NCI-H345 (cell line): ENCODE measurements around the gene TBC1D25.
"Not testable (repeated sequence)": the region's sequence is repeated elsewhere in the genome, so short reads cannot be mapped to it uniquely, and the experiment has no call there.

Experiments
- DNase-seq: peaks from one replicate; lab custom pipeline; 2025; lab: John Stamatoyannopoulos, UW

The TBC1D25 gene

DNA sequence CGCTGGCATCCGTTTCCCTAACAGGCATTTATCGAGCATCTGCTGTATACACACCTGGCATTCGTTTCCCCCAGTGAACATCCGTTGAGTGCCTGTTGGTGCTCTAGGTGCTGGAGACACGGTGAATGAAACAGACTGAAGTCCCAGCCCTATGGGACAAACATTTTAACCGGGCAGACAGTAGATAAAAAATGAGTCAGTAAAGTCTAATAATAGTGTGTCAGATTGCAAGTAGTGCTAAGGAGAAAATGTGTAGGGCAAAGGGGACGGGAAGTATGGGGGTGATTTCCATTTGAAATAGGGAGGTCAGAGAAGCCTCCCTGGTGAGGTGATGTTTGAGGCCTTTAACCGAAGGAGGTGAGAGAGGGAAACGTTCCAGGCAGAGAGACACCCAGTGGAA, 23.2 kb upstream of the TBC1D25 start:
- no peak for DNase-seq

DNA sequence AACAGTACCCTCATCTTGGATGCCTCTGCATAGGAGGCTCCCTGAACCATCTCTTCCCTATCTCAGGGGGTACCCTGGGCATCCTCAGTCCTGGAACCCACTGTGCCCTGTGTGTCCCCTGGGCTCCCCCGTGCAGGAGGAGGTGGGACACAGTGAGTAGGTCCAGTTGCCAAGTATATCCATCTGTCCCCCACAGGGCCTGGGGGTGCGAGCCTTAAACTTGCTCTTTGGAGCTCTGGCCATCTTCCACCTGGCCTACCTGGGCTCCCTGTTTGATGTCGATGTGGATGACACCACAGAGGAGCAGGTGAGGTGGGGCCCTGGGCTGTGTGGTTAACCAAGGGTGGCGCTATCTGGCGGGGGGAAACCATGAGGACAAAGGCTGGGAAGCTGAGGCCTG, 22.5 kb upstream of the TBC1D25 start:
- DNase-seq = no peak

DNA sequence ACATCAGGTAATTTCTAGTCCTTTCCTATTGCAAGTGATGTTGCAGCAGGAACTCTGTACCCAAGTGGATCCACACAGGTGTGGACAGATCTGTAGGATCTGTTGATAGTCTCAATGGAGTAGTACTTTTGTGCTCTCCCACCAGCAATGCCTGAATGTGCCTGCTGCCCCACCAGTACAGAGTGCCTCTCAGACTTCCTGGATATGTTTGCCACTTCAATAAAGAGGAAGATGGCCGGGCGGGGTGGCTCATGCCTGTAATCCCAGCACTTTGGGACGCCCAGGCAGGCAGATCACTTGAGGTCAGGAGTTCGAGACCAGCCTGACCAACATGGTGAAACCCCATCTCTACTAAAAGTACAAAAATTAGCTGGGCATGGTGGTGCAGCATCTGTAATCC, 20.0 kb upstream of the TBC1D25 start:
- DNase-seq = not testable (repeated sequence)

DNA sequence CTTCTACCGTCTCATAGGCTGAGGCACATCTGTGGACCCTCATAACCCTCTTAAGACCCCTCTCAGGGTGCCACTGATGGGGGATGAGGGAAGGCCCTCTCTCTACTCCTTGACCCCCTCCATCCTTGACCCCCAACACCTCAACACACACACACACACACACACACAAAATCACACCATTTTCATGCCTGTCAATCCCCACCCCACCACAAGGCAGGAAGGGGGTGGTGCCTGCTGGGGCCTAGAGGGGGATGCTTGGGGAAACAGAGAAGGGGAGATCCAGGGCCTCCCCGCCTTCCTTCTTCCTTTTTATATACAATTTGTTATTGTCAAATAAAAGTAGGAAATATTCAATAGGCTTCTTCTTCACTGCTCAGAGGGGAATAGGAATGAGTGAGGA, 19.1 kb upstream of the TBC1D25 start:
- no peak for DNase-seq

DNA sequence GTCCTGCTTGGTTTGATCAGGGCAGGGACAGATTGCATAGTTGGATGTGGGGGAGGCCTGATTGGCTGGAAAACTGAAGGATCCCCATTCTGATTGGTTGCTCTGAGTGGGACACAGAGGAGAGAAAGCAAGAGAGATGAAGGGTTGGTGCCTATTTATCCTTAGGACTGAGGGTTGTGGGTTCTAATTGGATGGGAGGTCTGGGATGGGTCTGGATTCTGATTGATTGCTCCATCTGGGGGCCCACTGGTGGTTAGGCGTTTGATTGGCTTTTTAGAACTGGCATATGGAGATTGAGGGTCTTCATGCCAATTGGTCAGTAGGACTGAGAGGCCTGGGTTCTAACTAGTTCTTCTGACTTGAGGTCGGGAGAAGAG, 18.6 kb upstream of the TBC1D25 start:
- peak; percentile 32 for DNase-seq

DNA sequence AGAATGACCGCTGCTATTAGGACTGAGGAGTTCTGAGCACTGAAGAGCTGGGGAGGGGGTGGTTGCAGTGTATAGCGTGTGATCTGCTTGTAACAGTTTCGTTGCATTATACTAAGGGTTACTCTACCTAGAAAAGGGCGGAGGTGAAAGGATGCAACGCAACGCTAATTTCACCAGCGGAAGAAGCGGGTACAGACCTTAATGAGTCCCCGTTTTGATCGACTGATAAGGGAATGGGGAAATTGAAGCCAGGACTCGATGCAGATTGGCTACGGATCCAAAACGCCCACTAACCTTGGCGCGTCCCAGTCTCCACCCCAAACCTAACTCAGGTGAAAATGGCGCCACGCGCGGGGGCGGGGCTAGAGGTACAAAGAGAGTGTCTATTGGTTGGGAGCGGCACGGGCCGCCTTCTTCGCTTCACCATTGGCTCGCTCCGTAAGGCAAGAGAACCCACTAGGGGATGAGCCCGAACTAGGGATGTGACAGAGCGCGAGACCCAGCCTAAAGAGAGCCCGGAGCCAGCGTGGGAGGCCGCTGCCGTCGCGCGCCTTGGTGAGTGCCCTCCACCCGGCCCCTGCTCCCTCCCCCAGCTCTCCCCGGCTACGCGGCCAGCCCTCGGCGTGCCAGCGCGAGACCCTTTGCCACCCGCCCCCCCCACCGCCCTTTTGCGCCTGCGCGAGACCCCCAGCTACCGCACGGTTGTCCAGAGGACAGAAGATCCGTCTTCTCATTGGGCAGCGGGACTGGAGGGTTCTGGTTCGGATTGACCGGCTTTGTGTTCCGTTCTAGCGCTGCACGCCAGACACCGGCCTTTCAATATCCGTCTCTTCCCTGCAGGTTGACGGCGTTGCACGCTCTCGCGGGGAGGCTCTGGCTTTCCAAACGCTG, 17.9 kb upstream of the TBC1D25 start, which contains the start of gene EBP:
TSS of gene EBP (plus strand) at position 456 of the 891 bp plus-strand sequence. CDS start 1,964 bp downstream, outside the sequence.
- peak; percentile 97 for DNase-seq

DNA sequence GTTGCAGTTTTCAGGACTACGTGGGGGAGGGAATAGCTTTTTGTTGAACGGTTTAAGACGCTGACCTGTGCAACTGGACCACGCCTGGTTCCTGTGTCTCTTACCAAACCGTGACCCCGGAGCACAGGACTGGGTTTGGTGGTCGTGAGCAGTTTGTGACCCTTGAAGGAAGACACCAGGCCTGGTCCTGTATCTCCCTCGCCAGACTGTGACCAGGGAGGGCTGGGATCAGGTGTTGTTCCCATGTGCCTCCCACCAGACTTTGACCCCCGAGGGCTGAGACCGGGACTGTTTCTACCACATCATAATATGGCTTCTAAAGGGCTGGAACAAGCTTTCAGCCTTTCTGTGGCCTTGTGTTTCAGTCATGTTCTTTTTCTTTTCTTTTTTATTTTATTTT, 17.2 kb upstream of the TBC1D25 start:
- no peak for DNase-seq

DNA sequence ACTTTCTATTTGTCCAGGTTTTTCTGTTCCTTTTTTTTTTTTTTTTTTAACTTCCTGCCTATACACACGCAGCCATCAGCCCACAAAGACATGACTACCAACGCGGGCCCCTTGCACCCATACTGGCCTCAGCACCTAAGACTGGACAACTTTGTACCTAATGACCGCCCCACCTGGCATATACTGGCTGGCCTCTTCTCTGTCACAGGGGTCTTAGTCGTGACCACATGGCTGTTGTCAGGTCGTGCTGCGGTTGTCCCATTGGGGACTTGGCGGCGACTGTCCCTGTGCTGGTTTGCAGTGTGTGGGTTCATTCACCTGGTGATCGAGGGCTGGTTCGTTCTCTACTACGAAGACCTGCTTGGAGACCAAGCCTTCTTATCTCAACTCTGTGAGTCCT, 15.8 kb upstream of the TBC1D25 start:
- DNase-seq = no peak

DNA sequence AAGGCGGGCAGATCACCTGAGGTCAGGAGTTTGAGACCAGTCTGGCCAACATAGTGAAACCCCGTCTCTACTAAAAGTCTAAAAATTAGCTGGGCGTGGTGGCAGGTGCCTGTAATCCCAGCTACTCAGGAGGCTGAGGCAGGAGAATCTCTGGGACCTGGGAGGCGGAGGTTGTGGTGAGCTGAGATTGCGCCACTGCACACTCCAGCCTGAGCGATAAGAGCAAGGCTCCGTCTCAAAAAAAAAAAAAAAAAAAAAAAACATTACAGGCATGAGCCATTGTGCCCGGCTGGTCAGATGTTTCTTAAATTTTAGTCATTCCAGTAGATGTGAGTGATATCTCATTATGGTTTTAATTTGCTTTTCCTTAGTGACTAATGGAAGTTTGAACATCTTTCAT, 13.7 kb upstream of the TBC1D25 start:
- not testable (repeated sequence) for DNase-seq

DNA sequence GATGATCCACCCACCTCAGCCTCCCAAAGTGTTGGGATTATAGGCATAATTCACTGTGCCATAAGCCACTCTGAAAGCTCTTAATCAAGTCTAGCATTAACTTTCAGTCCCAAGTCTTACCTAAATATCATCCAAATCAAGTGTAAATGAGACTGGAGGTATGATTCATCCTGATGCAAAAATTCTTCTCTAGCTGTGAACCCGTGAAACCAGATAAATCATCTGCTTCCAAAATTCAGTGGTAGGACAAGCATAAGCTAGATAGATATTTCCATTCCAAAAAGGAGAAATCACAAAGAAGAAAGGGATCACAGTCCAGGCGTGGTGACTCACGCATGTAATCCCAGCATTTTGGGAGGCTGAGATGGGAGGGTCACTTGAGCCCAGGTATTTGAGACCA, 8.8 kb upstream of the TBC1D25 start:
- DNase-seq = no peak

DNA sequence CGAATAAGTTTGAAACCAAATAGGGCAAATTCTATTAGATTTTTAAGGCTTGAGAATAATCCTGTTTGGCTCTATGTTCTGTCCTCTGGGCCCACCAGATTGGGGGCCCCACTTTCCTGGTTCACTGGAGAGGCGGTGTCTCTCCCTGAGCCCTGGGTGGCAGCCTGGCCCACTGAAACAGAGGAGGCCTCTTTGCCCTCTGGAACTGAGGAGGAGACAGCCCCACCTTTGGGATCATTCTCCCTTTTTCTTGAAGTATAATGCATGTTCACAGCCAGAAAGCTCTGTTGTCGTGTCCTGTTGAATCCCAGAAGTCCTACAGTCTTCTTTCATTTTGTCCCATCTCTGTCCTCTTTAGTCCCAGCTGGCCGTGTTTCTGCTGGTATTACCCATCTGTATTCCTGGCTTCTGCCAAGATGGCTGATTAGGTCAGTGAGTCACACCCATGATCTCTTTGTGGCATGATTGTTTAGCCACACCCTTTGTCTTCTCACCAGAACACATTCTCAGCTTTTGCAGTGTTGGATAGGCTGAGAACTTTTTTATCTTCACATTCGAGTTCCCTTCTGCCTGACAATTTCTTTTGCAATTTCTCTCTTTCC, 8.1 kb upstream of the TBC1D25 start:
- DNase-seq = no peak

DNA sequence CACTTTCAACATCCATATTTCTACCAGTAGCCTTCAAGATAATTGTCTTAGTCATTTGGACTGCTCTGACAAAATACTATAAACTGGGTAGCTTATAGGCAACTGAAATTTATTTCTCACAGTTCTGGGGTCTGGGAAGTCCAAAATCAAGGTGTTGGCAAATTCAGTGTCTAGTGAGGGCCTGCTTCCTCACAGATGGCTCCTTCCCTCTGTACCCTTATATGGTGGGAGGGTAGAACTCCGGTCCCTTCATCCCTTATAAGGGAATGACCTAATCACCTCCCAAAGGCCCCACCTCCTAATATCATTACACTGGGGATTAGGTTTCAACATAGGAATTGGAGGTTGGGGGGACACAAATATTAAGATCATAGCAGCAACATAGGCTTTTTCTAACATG, 7.4 kb upstream of the TBC1D25 start:
- DNase-seq = no peak

DNA sequence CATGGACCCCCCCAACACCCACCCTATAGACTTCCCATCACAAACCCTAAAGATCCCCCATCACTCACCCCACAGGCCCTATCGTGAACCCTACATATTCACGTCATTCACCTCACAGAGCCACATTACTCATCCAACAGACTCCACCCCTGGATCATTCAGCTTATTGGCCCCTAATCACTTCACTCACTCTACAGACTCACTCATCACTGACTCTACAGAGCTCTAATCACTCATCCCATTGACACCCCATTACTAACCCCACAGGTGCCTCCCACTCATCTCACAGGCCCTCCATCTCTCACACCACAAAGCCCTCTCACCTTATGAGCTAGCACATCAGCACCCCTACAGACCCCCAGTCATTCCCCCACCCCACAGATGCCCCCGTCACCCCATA, 6.3 kb upstream of the TBC1D25 start:
- no peak for DNase-seq

DNA sequence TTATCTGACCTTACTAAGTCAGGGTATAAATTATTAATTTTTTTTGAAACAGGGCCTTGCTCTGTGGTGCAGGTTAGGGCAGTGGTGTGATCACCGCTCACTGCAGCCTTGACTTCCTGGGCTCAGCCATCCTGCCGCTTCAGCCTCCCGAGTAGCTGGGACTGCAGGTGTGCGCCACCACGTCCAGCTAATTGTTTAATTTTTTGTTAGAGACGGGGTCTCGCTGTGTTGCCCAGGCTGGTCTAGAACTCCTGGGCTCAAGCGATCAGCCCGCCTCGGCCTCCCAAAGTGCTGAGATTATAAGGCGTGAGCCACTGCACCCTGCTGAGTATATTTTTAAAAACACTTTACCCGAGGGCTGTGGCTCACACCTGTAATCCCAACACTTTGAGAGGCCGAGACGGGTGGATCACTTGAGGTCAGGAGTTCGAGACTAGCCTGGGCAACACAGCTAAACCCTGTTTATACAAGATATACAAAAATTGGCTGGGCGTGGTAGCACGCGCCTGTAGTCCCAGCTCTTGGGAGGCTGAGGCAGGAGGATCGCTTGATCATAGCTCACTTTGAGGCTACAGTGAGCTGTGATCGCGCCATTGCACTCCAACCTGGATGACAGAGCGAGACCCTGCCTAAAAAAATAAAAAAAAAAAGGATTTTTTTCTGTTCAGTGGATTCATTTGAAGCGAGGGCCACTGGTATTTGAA, 721 bp upstream of the TBC1D25 start:
- no peak for DNase-seq

DNA sequence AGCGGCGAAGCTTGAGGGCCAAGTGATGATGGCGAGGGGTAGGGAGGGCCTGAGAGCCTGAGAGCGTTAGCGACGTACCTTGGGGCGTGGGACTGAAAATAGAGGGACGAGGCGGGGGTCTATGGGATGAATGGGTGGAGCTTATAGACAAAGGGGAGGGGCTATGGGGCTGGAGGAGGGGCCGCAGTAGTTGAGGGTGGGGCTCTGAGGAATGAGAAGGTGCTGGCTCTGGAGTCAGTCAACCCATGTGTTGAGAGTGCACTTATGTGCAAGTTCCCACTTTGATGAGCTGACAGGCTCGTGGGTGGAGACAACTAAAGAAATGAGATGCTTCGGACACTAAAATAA, 488 bp downstream of the TBC1D25 start:
- DNase-seq = no peak

DNA sequence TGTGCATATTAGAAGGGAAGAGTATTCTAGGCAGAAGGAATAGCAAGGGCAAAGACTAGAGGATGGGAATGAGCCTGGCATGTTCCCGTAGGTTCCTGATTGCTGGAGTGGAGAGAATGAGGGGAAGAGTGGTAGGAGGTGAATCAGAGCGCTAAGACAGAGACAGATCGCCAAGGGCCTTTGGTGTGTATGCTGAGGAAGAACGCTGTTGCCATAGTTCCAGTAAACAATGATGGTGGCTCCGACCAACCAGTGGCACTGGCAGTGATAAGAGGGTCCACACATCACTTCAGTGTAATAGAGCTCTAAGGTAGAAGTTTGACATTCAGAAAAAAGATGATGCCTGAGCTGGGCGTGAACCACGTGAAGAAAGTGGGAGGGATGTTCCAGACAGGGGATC, 966 bp downstream of the TBC1D25 start:
- no peak for DNase-seq

DNA sequence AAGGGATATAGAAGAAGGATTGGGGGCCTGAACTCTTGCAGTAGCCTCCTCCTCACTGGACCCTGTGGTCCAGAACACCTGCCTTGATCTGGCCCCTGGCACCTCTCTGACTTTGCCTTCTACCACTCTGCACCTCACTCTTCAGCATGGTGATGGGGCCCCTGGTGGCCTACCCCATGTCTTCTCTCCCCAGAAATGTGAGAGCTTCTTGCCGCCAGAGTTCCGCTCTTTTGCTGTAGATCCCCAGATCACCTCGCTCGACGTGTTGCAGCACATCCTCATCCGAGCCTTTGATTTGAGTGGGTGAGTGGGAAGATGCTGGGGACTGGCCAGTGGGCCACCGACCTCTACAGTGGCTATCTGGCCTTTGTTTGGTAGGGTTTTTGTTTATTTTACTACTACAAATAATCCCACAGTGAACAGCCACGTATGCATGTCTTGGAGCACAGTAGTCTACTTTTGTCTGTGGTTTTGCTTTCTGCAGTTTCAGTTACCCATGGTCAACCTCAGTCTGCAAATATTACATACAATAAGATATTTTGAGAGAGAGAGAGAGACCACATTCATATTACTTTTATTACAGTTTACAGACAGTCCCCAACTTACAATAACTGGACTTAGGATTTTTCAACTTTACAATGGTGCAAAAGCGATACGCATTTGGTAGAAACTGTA, 1.8 kb downstream of the TBC1D25 start:
- DNase-seq = no peak

DNA sequence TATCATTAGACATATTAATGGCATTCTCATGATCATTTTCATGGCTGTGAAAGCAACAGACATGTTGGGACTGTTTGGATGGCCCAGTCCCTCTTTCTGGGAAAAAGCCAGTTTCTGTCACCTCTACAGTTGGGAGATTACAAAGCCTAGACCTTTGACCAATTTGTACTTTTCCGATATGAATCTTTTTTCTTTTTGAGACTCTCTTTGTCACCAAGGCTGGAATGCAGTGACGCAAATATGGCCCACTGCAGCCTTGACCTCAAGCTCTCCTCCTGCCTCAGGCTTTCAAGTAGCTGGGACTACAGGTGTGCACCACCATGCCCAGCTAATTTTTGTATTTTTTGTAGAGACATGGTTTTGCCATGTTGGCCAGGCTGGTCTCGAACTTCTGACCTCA, 9.4 kb downstream of the TBC1D25 start:
- no peak for DNase-seq

DNA sequence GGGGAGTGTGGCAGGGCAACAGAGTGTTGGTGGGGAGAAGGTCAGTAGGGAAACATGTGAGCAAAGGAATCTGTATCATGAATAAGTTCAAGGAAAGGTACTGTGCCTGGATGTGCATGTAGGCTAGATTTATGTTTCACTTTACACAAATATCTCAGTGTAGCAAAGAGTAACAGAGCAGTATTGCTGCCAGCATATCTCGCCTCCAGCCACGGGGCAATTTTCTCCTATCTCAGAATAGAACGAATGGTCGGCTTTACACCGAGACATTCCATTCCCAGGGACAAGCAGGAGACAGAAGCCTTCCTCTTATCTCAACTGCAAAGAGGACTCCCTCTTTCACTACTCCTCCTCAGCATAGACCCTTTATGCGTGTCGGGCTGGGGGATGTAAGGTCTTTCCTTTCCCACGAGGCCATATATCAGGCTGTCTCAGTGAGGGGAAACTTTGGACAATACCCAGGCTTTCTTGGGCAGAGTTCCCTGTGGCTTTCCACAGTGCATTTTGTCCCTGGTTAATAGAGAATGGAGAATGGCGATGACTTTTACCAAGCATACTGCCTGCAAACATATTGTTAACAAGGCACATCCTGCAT, 16.3 kb downstream of the TBC1D25 start:
- not testable (repeated sequence) for DNase-seq

DNA sequence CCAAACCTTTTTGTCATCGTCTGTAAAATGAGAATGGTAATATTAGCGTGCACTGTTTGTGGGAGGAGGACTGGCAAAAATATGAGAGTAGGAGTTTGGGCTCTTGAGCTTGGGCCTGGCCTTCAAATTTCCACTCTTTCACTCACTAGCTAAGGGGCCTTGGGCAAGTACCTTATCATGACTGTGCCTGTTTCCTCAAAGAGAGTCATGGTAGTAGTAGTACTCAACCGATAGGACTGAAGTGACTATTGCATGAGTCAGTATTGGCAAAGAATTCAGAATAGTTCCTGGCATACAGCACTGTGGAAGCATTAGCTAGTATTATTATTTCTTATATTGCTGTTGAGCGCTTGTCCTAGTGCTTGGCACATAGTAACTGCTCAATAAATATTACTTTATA, 18.8 kb downstream of the TBC1D25 start:
- DNase-seq = no peak

DNA sequence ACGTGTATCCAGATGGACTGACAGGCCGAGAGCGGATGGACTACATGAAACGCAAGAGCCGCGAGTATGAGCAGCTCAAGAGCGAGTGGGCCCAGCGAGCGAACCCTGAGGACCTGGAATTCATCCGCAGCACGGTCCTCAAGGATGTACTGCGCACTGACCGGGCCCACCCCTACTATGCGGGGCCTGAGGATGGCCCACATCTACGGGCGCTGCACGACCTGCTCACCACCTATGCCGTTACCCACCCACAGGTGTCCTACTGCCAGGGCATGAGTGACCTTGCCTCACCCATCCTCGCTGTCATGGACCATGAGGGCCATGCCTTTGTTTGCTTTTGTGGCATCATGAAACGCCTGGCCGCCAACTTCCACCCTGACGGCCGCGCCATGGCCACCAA, 20.1 kb downstream of the TBC1D25 start:
- DNase-seq = no peak

DNA sequence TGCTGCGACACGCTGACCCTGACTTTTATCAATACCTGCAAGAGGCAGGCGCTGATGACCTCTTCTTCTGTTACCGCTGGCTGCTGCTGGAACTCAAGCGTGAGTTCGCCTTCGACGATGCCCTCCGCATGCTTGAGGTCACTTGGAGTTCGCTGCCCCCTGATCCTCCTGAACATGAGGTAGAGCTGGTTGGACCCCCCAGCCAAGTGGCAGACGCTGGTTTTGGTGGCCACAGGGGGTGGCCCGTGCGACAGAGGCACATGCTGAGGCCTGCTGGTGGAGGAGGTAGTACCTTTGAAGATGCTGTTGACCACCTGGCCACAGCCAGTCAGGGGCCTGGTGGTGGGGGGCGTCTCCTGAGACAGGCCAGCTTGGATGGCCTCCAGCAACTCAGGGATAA, 20.5 kb downstream of the TBC1D25 start:
- no peak for DNase-seq
